ENCODE results near the gene C1orf115.
"Not testable (repeated sequence)": the region's sequence is repeated elsewhere in the genome, so short reads cannot be mapped to it uniquely, and the experiment has no call there.

The C1orf115 gene

DNA sequence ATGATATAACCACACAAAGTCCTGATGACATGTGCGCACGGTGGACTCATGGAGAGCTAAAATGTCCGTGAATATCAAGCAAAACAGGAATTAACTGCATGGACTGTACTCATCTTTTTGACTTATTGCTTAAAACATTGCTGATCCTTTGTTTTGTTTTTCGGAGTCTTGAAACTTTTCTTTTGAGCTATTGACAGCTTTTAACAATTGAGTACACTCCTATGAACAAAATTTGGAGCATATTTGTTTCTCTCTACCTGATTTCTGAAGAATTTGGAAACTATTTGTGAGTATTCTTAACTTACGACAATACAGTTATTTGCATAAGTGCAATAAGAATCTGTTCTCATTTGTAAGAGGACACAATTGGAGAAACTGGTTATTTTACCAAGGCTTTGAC, 25.8 kb downstream of the C1orf115 start:
- intact Hi-C loops (cut with DNase I); DNase-seq: not testable (repeated sequence)

DNA sequence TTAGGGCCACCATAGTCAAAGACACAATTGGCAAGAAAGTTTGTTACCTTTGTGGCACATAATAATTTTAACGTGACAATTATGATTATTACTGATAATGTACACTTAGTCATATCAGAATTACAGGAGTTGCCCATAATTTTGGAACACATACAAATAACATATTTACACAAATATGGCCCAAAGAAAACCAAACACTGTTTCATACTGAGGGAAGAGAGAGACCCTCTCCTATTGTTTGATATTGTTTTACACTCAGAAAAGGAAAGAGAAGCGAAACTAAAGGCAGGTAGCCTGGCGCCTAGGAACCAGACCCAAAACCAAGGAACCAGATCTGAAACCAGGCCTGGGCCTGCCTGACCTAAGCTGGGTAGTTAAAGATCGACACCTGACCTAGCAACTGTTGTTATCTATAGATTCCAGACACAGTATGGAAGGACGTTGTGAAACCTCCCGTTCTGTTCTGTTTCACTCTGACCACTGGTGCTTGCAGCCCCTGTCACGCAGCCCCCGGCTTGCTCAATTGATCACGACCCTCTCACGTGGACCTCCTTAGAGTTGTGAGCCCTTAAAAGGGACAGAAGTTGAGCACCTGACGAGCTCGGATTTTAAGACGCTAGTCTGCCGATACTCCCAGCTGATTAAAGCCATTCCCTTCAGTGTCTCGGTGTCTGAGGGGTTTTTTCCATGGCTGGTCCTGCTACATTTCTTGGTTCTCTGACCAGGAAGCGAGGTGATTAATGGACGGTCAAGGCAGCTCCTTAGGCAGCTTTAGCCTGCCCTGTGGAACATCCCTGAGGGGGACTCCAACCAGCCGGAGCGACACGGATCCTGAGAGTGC, 27.9 kb downstream of the C1orf115 start:
- DNase-seq: no peak
- intact Hi-C loops (cut with DNase I): no loop called here

- intact Hi-C loops (cut with DNase I); DNase-seq: not testable (repeated sequence)
Measured at GRCh38 chr1:220721266-220721665, 31.1 kb downstream of the C1orf115 start.

- intact Hi-C loops (cut with DNase I): no loop called here
- no peak for DNase-seq
Measured at GRCh38 chr1:220726634-220727033, 36.5 kb downstream of the C1orf115 start.

DNA sequence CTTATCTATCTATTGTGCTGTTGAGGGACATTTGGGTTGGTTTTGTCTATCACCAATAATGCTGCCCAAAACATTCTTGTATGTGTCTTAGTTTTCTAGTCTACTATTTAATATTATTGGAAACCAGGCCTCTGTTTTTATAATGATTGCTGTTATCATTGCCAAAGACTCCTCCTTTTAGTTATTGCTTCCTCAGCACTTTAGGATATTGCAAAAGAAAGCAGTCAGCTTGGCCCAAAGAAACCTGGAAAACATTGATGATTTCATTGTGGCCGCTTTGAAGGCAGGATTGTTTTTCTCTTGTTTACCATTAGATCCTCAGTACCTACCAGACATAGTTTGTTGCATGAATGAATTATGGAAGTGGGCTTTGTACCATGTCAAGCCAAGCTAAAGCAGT, 37.4 kb downstream of the C1orf115 start:
- intact Hi-C loops (cut with DNase I): no loop called here
- DNase-seq: no peak

- no peak for DNase-seq
- intact Hi-C loops (cut with DNase I): loop anchor here (5.0 kb wide), 1 partner anchor 38 kb away; the partner anchor contains the start of gene C1orf115
Measured at GRCh38 chr1:220730486-220730885, 40.3 kb downstream of the C1orf115 start.

- no peak for DNase-seq
- intact Hi-C loops (cut with DNase I): loop anchor here (5.0 kb wide), 1 partner anchor 40 kb away; the partner anchor contains the start of gene C1orf115
Measured at GRCh38 chr1:220732137-220732536, 42.0 kb downstream of the C1orf115 start.

DNA sequence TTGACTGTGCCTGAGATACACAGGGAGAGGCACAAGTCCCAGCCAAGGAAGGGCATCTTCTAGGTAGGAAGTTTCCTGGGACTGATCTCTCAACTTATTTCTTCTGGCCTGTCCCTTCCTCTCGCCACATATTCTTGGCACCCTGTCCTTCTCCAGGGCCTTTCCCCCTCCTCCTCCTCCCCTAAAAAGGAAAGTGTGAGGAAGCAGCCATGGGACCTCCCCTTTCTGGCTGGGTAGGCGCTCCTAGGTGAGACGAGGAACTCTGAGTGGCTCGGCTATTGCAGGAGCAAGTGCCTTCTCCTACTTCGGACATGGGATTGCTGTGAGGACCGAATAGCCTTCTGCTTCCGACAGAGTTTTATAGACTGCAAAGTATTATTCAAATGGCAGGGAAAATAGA, 42.5 kb downstream of the C1orf115 start:
- intact Hi-C loops (cut with DNase I): loop anchor here (5.0 kb wide), 1 partner anchor 40 kb away; the partner anchor contains the start of gene C1orf115
- DNase-seq: peak in 1 of 10 donors; percentile 56

- intact Hi-C loops (cut with DNase I): loop anchor here (5.0 kb wide), 1 partner anchor 41 kb away; the partner anchor contains the start of gene C1orf115
Measured at GRCh38 chr1:220733086-220733601, 43.0 kb downstream of the C1orf115 start.

GRCh38 chr1:220734571-220735326, 44.6 kb downstream of the C1orf115 start:
- DNase-seq: no peak
- intact Hi-C loops (cut with DNase I): loop anchor here (5.0 kb wide), 1 partner anchor 42 kb away; the partner anchor contains the start of gene C1orf115

More at GRCh38 chr1:220733086-220733601, 43.0 kb downstream of the C1orf115 start:
- DNase-seq: peak; percentile 45 to 95 (median 62)

GRCh38 chr1:220736283-220736682, 46.1 kb downstream of the C1orf115 start:
- intact Hi-C loops (cut with DNase I); DNase-seq: not testable (repeated sequence)

GRCh38 chr1:220741349-220741748, 51.2 kb downstream of the C1orf115 start:
- no peak for DNase-seq
- intact Hi-C loops (cut with DNase I): no loop called here

- intact Hi-C loops (cut with DNase I): no loop called here
- no peak for DNase-seq
Measured at GRCh38 chr1:220741825-220742224, 51.7 kb downstream of the C1orf115 start.

GRCh38 chr1:220742520-220742919, 52.4 kb downstream of the C1orf115 start:
- intact Hi-C loops (cut with DNase I): no loop called here
- no peak for DNase-seq

- DNase-seq: no peak
- intact Hi-C loops (cut with DNase I): no loop called here
Measured at GRCh38 chr1:220746851-220747250, 56.7 kb downstream of the C1orf115 start.

DNA sequence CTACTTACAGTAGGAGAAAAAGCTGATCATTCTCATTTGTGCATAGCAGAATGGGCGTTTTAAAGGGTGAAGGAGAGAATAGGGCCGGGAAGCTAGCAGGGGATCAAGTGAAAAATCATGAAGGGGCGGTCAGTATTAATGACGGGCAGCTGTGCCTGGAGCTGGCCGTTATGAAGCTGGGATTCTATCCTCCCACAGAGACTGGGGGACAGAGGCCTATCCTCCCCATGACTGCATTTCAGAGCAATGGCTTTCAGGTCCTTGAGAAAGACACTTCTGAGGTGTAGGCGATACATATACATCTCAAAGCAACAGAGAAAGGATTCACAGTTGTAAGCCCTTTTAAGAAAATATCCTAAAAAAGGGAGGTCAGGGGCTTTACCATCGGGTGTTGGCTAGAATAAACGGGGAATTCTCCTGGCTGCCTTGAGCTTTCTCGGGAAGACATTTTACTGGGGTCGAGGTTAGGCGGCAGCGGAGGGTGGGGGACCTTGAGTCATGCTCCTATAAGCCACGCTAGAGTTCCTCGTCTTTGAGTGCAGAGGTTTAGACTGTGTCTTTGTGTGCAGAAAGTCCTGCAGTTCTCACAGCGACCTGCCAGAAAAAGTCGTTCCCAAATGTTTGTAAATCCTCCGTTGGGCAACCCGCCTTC, 57.4 kb downstream of the C1orf115 start:
- no peak for DNase-seq
- intact Hi-C loops (cut with DNase I): no loop called here

- DNase-seq: peak; percentile 36 to 93 (median 59)
- intact Hi-C loops (cut with DNase I): no loop called here
Measured at GRCh38 chr1:220748089-220748934, 58.1 kb downstream of the C1orf115 start, which contains the start of gene MTARC2. MTARC2 (plus strand) TSS chr1:220748322; CDS start chr1:220748532, 210 bp downstream.
